Stomach (tissue), 9 donors: Measurements from ENCODE around the gene STARD7. TPM values are rescaled to one million over a fixed set of nuclear protein-coding genes. Genes with fewer than 3 reads are reported as not detected.
A peak's percentile ranks its signal among the peaks of the same experiment; 100 is the strongest.
"Not testable (repeated sequence)": the region's sequence is repeated elsewhere in the genome, so short reads cannot be mapped to it uniquely, and the experiment has no call there.

Source experiments
- DNase-seq, 2 donors: peaks; one replicate each; pipeline versions ENCODE4 v3.0.0 to v3.0.0-alpha.2; 2013 to 2019
- H3K27ac ChIP-seq, 5 donors: fragments of 200-600 bp in 4 of 5; sonication (generic) in 4 of 5; one replicate each; pipeline ENCODE4 v1.5.1; 2013 to 2019; ENCODE audit warnings: mild to moderate bottlenecking in 1 of 5, moderate library complexity in 1 of 5
- H3K27me3 ChIP-seq, 3 donors: fragments of 200-600 bp; sonication (generic); one replicate each; pipeline ENCODE4 v1.5.1; 2017 to 2019; ENCODE audit warnings: mixed run types in 1 of 3
- H3K36me3 ChIP-seq, 4 donors: fragments of 200-600 bp; sonication (generic); 1 replicate in 3 of 4; 2 replicates in 1 of 4; pipeline ENCODE4 v1.5.1; 2016 to 2019
- H3K4me1 ChIP-seq, 4 donors: fragments of 200-600 bp; sonication (generic); one replicate each; pipeline ENCODE4 v1.5.1; 2016 to 2019
- H3K4me3 ChIP-seq, 4 donors: fragments of 200-600 bp; sonication (generic) in 3 of 4; one replicate each; pipeline ENCODE4 v1.5.1; 2016 to 2019; ENCODE audit warnings: mild to moderate bottlenecking in 1 of 4
- H3K9me3 ChIP-seq, 4 donors: fragments of 200-600 bp; sonication (generic); one replicate each; pipeline ENCODE4 v1.5.1; 2016 to 2019
- EP300 ChIP-seq: sonication (generic); formaldehyde crosslinking; IDR thresholded peaks from one replicate; pipeline ENCODE4 v1.6.1; 2017; ENCODE audit warnings: antibody characterized with exemption
- POLR2A ChIP-seq, 4 donors: fragments of 450-650 bp; IDR thresholded peaks; one replicate each; pipeline ENCODE4 v1.6.1; 2016; ENCODE audit warnings: antibody characterized with exemption in 4 of 4, control low read depth in 2 of 4, mild to moderate bottlenecking in 1 of 4, moderate library complexity in 1 of 4
- POLR2AphosphoS5 ChIP-seq, 3 donors: sonication (generic); formaldehyde crosslinking; IDR thresholded peaks; one replicate each; pipeline ENCODE4 v1.6.1; 2016; ENCODE audit warnings: antibody characterized with exemption in 3 of 3
- WGBS, 5 donors: extraction: QIAGEN DNeasy Blood & Tissue Kit in 3 of 5; methylation state at CpG; one replicate each; pipeline versions ENCODE4 v1.1.5 to v1.1.7; 2013 to 2018; 5-methylcytosine and 5-hydroxymethylcytosine counted together
- intact Hi-C: fragments of 100-400 bp; cut with DNase I; formaldehyde crosslinking; loops from one replicate; pipeline ENCODE4 v1.15.1; 2023; ENCODE audit warnings: low total_unique reads
- polyA plus RNA-seq, 3 donors: library from polyadenylated mRNA; stranded (reverse); fragments of 200-250 nt; gene quantifications; one replicate each; pipeline ENCODE4 v1.2.3, GENCODE V29; 2013
- total RNA-seq, 5 donors: library from RNA; depleted of rRNA; stranded (reverse); fragments of >200 nt; gene quantifications; one replicate each; pipeline versions ENCODE4 v1.1.0 to v1.2.3, GENCODE V29; 2014 to 2016
- TF ChIP-seq, protein P1 (sequence below), 7 experiments: fragments of 450-650 bp in 4 of 7; fragments of 200-600 bp in 3 of 7; sonication (generic) in 3 of 7; IDR thresholded peaks; one replicate each; pipeline ENCODE4 v1.5.1; 2016 to 2019; ENCODE audit warnings: antibody characterized with exemption in 7 of 7, control low read depth in 2 of 7, mild to moderate bottlenecking in 1 of 7
- donor health status: healthy with polysubstance abuse.
- donor health status: Bipolar disorder and iron deficiency.
- donor health status: healthy.

Gene STARD7
- total and polyA plus RNA-seq, 8 donors, result 30.3 to 165 (median 48.7) TPM

DNA sequence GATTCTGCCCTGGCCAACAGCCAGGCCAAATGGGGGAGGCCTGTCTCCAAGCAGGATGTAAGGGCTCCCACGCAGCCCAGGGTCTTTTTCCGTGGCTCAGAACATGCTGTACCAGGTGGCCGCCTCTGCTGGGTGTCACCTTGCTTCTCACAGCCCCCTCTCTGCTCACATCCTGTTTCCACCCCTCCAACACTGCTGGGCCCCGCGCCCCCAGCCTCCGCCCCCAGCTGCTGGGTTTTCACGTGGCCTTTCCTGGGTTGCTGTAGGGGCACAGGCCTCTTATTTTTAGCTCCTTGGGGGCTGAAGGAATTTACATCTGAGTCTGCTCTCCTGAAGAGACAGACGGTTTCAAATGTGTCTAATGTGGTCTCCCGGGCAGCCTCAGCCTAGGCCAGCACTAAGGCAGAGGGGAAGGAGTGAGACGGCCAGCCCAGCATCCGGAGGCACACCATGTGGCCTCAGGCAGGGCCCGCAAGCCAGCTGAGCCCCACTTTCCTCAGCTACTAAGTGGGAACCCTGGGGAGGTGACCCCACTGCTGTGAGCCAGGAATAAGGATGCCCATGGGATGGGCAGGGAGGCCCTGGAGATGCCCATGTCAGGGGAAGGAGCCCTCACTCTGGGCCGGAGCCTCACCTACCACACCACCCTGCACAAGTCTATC lies 44.7 kb downstream of the STARD7 start:
- Histone ChIP-seq H3K4me1 (no peaks in the 10 kb centered on the region), H3K27ac (peak overlapping the region; percentile 6 to 72 (median 56)), H3K36me3 (no peaks in the 10 kb centered on the region), H3K4me3 (no peak overlapping the region), H3K9me3 (peaks cover 0 to 5% (median 3%) of the 10 kb centered on the region in 4 donors), H3K27me3 (peaks cover 0 to 4% (median 0%) of the 10 kb centered on the region in 3 donors)
- TF ChIP-seq EP300 (no peak), POLR2A (IDR thresholded peaks at IDR 0.05) (no peak), POLR2AphosphoS5 (IDR thresholded peaks at IDR 0.05) (no peak)
- TF ChIP-seq, protein P1, sequence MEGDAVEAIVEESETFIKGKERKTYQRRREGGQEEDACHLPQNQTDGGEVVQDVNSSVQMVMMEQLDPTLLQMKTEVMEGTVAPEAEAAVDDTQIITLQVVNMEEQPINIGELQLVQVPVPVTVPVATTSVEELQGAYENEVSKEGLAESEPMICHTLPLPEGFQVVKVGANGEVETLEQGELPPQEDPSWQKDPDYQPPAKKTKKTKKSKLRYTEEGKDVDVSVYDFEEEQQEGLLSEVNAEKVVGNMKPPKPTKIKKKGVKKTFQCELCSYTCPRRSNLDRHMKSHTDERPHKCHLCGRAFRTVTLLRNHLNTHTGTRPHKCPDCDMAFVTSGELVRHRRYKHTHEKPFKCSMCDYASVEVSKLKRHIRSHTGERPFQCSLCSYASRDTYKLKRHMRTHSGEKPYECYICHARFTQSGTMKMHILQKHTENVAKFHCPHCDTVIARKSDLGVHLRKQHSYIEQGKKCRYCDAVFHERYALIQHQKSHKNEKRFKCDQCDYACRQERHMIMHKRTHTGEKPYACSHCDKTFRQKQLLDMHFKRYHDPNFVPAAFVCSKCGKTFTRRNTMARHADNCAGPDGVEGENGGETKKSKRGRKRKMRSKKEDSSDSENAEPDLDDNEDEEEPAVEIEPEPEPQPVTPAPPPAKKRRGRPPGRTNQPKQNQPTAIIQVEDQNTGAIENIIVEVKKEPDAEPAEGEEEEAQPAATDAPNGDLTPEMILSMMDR (IDR thresholded peaks at IDR 0.05), result no peak
- intact Hi-C loops, result no loop called here
- 48 to 84% (median 69%) methylated on average over 11 to 13 of the region's 13 CpGs for WGBS, 5 donors
- DNase-seq, result peak in 1 of 2 donors; percentile 73

DNA sequence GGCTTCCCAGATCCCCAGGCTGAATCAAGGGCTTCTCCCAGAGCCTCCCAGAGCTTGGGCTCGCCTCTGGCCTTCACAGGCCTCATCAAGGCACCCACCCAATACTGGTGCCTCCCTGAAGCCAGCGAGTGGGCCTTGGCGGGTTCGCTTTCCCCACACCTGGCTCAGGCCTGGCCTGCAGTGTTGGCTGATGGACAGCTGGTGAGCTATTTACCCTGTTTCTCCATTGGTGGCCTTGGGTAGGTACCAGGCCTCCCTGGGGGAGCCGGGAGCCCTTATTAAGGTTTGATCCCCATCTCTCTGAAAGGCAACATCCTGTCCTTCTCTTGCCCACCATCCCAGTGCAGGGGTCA lies 45.2 kb downstream of the STARD7 start:
- H3K4me3 ChIP-seq, result no peak overlapping the region
- H3K4me1 ChIP-seq, result no peaks in the 10 kb centered on the region
- peaks cover 0 to 5% (median 3%) of the 10 kb centered on the region in 4 donors for H3K9me3 ChIP-seq
- H3K27me3 ChIP-seq, result peaks cover 0 to 7% (median 0%) of the 10 kb centered on the region in 3 donors
- TF ChIP-seq, protein P1 (IDR thresholded peaks at IDR 0.05), result no peak
- TF ChIP-seq POLR2AphosphoS5 (IDR thresholded peaks at IDR 0.05) (no peak), POLR2A (IDR thresholded peaks at IDR 0.05) (no peak), EP300 (no peak)
- no peaks in the 10 kb centered on the region for H3K36me3 ChIP-seq
- peak overlapping the region in 4 of 5 donors; percentile 30 to 60 (median 46) for H3K27ac ChIP-seq
- intact Hi-C loops, result no loop called here
- no peak for DNase-seq
- WGBS, 5 donors, result 78 to 96% (median 94%) methylated on average over 5 of the region's 5 CpGs

DNA sequence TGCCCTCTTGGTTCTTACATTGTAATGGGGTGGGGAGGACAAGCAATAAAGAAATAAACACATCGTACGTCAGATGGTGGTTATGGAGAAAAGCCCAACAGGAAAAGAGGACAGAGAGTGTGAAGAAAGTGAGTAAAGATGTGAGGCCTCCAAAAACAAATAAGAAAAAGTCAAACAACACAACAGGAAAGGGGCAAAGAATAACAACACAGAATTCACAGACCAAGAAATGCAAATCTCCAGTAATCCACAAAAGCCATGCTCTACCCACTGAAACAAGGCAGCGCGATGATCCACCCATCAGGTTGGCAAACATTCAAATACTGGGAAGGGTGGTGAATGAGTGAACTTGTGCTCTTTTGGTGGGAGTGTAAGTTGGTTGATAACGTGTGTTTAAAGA lies 46.7 kb downstream of the STARD7 start:
- 25 to 43% (median 38%) methylated on average over 5 of the region's 5 CpGs for WGBS, 5 donors
- DNase-seq, result peak in 1 of 2 donors; percentile 38
- Histone ChIP-seq H3K9me3 (peaks cover 0 to 5% (median 3%) of the 10 kb centered on the region in 4 donors), H3K36me3 (no peaks in the 10 kb centered on the region), H3K27ac (peak overlapping the region in 1 of 5 donors; percentile 31), H3K27me3 (peaks cover 0 to 22% (median 0%) of the 10 kb centered on the region in 3 donors), H3K4me1 (no peaks in the 10 kb centered on the region), H3K4me3 (no peak overlapping the region)
- intact Hi-C loops, result no loop called here
- TF ChIP-seq, protein P1 (IDR thresholded peaks at IDR 0.05), result no peak
- TF ChIP-seq EP300 (no peak), POLR2A (IDR thresholded peaks at IDR 0.05) (no peak), POLR2AphosphoS5 (IDR thresholded peaks at IDR 0.05) (no peak)

DNA sequence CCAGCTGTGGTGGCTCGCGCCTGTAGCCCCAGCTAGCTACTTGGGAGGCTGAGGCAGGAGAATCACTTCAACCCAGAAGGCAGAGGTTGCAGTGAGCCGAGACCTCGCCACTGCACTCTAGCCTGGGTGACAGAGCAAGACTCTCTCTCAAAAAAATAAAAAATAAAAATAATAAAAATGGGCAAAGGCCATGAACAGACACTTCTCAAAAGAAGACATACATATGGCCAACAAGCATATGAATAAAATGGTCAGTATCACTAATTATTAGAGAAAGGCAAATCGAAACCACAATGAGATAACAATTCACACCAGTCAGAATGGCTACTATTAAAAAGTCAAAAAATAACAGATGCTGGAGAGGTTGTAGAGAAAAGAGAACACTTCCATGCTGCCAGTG lies 48.3 kb downstream of the STARD7 start:
- DNase-seq, H3K4me3 ChIP-seq, H3K9me3 ChIP-seq, H3K27ac ChIP-seq, intact Hi-C loops, H3K4me1 ChIP-seq, H3K36me3 ChIP-seq: not testable (repeated sequence)
- H3K27me3 ChIP-seq, result peaks cover 0 to 34% (median 0%) of the 10 kb centered on the region in 3 donors
- WGBS, 5 donors, result 95 to 99% (median 97%) methylated on average over 5 of the region's 5 CpGs
